GM19351 (cell line): ENCODE results near the gene RFX6.

Experiments used
- ATAC-seq: cut with Tn5 transposase; IDR thresholded peaks from one replicate; pipeline ENCODE4 v1.9.1; 2021; ENCODE audit warnings: mild to moderate bottlenecking, moderate library complexity; ENCODE audit not compliant: unreplicated experiment

RFX6 gene

DNA sequence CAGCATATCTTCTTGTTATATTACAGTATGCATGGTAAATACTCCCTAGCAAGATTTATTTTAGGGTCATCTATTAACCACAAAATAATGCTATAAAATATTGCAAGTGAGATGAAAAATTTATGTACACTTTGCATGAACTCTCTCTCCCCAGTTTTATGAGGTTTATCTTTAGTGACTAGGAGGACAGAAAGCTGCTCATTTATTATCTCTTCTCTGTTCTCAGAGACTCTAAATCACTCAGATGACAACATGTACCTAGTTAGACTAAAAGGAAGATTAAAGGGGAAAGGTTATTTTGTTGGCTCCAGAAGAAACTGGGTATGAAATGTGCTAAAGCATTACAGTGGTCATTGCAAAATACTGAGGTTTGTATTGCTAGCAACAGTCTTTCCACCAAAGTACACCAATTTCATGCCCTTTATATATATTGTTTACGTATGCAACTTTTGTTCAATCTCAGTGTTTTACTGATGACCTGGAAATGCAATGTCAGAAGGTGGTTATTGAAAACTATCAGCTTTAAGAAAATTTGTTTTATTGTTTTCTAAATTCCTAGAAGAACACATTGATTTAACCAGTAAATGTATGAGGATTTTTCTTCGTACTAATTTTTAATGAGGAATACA lies 11.8 kb downstream of the RFX6 start:
- ATAC-seq, result no peak

DNA sequence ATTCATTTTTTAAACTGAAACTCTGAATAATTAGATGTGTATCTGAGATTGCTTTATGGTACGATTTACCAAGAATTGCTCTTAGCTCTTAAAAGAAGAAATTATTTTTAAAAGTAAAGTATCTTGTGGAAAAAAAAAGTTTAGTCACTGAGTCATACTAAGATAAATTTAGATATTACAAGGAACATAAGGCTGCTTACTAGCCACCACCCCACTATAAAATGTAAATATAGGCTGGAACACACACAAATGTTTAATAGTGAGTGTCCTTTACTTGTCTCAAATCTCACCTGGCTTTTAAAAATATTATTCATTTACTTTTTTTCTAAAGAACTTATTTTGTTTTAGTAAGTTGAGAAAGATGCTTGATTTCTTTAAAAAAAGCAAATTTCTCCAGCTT lies 17.6 kb downstream of the RFX6 start:
- no peak for ATAC-seq

DNA sequence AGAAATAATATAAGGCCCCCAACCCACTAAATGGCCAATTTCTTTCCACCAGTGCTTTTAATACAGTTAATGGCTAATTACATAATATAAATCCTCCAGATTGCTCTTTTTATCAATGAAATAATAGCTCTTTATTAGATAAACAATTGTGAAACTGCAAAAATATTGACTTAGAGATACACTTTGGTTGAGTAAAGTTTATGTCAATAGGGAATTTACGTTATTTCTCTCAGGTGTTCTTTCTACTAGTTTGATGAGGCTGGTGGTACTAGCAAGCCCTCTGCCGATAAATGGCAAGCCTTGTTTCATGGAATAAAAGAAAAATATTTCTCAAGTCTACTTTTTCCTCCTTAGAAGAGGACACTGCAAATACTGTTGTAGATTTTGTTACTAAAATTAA lies 18.9 kb downstream of the RFX6 start:
- no peak for ATAC-seq

DNA sequence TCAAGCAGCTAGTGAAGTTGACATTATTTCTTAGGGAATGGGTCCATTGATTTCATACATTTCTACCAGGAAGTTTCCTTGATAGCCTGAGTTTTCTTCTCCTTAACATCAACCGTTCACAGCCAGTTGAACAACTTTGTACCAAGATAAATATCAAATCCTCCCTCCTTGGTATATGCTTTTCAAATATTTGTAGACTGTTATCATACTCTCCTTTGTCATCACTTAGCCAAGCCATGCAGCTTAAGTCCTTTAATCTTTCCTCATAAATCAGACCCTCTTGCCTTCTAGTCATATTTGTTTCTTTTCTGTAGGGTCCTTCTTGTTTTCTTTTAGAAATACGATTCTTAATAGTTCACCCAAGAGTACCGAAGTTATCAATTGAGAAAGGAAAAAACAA lies 25.6 kb downstream of the RFX6 start:
- ATAC-seq, result no peak

DNA sequence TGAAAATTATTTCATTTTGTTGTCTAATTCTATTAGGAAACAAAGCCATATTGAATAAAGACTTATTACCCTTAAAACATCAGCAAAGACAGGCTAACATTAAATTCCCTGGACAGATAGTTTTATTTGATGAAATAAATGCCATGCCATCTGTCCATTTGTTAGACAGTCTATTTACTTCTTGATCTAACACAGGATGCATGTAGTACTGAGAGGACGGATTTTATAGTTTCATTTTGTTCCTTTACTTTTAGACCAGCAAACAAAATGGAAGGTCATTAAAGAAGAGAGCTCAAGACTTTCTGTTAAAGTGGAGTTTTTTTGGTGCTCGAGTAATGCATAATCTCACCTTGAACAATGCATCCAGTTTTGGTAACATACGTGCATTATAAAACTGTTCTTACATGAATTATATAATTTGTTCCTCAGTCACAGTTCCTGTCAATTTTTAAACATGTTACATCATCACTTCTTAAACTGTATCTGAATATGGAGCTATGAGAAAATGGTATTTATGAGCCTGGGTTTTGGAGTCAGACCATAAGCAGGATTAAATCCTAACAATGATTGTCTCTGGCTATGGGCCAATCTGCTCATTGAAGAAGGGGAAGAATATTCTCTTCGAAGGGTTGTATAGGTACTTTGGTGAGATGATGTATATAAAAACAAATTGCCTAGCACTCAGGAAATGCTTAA lies 46.0 kb downstream of the RFX6 start:
- ATAC-seq, result no peak

DNA sequence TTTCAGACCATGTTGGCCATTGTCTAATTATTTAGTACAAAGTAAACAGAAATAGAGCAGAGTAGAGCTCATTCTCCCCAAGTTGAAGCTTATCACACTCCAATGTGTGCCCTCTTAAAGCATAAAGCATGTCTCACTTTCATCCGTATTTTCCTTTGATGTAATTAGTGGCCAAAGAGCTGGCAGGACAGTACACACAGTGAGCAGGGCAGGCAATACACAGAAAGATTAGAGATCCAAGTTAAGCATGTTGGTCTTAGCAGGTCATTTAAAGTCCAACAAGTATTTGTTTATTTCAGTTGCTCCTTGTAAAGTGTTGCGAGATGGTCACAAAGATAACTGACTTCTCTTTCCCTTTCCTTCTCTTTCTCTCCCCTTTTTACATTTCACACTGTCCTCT lies 47.2 kb downstream of the RFX6 start:
- ATAC-seq, result no peak

DNA sequence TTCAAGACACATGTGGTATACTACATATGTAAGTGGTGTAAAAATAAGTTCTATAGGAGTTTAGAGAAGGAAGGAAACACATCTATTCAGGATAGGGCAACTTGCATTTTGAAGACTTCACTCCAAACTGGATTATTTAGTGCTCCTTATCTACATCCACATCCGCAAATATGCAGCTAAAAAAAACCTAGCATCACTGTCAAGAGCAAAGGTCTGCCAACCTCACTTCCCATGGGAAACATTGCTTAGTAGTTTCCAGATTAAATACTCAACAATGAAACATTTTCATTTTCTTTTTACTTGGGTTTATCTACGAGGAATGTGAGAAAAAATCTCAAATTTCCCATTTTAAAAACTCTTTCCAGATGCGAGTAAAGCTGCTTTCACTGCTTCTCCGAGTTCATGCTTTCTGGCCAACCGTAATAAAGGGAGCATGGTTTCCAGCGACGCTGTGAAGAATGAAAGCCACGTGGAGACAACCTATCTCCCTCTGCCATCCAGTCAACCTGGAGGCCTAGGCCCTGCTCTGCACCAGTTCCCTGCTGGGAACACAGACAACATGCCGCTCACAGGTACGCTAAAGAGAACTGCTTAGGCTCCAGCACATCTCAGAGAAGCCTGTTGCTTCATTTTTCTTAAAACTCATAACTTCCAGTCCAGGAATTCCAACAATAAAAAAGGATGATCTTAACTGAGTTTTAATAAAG lies 48.2 kb downstream of the RFX6 start:
- no peak for ATAC-seq

DNA sequence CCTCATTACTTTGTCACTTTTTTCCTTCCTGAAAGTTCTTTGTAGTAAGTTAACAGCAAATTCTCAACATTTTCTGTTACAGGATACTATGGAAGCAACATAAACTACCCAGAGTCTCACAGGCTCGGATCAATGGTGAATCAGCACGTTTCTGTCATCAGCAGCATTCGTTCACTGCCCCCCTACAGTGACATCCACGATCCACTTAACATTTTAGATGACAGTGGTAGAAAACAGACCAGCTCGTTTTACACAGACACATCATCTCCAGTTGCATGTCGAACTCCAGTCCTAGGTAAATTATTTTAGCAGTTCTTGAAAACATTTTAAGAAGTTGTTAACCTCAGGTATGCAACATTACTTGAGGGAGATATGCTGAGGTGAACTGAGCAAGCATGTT lies 51.6 kb downstream of the RFX6 start:
- ATAC-seq, result no peak

DNA sequence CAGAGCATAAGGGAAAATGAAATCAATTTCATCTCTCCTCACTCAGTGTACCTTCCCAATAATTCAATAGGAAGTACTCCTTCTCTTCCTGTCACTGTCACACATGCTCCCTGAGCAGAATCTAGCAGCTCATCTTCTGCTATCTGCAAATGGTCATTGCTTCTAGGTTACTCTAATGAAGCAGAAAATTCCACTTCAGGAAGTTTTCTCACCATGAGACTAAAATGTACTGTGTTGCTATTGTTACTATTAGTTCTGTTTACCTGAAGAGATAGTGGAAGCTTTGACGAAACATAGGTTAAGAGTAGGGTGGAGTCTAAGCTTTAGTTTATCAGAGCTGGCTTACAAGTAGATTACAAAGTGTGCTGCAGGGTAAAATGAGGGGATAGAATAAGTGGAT lies 52.8 kb downstream of the RFX6 start:
- no peak for ATAC-seq

DNA sequence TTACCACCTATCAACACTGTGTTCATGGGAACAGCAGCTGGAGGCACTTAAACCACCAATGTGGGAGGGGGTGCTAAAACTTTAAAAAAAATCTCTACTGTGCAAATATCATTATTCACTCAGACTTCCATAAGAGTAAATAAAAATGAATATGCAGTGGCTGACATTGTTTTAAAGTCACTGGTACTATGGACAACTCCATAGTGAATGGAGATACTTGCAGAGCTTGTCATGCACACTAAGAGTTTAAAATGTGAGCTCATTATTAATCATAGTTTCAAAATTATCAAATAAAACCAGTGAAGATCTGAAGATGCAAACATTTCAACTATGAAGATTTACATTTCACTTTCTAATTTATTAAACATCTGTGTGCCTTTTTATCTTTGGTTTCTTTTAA lies 54.4 kb downstream of the RFX6 start:
- no peak for ATAC-seq

DNA sequence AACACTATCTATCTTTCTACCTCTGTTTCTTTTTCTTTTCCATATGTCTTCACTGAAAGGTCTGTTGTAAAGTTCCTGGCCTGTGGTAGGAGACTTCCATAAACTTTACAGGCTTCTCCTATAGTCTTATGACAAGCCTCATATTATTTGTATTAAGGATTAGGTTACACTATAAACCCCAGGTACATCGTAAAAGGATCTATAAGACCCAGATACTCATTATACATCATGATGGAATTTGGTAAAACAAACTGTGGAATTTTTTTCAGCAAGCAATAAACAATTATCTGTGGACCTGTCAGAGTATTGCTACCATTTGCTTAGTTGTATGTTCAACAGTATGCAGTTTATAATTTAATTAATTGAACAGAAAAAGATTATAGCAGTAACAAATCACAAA lies 55.5 kb downstream of the RFX6 start:
- no peak for ATAC-seq

DNA sequence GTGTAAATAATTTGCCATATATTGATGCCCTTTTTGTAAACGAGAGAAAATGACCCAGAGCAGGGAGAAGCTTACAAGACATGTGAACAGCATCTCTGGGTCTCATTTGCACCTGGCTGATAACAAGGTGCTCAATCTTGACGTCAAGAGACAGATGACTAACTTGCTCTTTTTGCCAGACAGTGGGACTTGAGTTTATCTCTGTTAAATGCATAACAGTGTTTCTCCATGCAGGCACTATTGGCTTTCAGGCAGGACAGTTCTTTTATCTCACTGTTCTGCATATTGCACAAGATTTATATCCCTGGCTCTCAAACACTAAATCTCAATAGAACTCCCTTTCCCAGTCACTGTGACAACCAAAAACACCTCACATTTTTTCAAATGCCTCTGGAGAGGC lies 56.4 kb downstream of the RFX6 start:
- ATAC-seq, result no peak

DNA sequence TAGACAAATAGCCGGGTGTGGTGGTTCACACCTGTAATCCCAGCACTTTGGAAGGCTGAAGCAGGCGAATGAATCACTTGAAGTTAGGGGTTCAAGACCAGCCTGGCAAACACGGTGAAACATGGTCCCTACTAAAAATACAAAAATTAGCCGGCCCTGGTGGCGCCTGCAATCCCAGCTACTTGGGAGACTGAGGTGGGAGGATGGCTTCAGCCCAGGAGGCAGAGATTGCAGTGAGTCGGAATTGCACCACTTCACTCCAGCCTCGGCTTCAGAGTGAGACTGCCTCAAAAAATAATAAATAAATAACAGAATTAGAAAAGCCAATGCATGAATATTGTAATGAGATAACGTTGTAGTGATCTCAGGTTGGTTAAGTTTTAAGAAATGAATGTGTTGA lies 61.3 kb downstream of the RFX6 start:
- no peak for ATAC-seq

DNA sequence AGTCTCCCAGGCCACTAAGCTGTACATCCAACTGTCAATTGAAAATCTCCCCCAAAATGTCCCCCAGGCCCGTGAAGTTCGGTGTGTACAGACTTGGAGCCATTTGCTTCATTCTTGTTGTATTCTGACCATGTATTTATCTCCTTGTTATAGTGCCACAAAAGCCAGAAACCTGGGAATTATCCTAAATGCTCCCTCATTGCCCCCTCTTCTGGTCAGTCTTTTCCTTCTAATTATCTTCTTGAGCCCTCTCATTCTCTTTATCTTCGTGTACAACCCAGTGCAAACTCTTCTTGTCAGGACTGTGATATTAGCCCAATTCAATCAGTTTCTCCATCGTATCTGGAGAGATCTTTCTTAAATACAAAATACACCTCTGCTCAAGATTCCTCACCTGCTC lies 64.7 kb downstream of the RFX6 start:
- ATAC-seq, result no peak

DNA sequence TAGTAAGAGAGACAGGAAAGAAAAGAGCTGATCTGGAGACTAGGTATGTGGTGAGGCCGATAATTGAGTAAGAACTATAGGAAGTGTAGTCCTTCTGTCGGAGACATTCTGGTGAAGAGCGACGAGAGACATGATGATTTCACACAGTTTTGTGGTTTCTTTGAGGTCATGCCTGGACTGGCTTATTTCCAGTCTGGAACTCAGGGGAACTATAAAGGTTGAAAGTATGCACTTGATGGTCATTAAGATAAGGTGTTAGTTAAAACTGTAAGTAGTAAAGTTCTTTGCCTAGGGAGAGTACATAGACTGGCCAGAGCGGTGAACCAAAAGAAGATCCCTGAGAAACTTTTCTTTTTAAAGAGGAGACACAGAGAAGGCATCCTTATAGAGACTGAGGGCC lies 68.8 kb downstream of the RFX6 start:
- ATAC-seq, result no peak

DNA sequence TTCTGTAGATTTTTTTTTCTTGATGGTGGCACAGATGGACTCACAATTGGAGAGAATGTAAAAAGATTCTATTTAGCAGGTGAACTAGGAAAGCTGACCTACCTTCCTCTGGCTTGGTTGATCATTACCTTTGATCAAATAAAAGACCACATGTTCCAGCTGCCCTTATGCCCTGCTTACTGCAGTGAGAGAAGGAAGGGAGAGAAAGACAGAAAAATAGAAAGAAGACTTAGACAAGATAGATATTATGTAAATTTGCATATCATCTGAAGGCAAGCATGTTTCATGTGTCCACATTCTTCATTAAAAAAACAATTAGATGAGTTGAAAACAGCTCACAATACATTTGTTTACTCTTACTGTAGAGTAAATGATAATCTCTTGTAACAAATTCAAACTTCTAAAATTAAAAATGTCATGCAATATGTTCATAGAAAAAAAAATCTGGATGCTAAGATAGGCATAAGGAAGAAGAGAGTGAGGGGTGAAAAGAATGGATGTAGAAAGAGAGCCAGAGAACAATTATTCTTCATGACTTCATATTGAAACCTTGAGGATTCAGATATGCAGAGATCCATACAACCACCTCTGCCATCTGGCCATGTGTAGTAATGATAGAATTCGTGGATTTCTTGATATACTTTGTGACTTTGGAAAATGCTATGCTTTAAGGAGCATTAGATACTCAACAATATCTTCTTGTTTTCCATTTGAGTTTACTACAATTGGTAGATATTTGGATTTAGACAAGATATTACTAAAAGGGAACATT lies 71.7 kb downstream of the RFX6 start:
- no peak for ATAC-seq

DNA sequence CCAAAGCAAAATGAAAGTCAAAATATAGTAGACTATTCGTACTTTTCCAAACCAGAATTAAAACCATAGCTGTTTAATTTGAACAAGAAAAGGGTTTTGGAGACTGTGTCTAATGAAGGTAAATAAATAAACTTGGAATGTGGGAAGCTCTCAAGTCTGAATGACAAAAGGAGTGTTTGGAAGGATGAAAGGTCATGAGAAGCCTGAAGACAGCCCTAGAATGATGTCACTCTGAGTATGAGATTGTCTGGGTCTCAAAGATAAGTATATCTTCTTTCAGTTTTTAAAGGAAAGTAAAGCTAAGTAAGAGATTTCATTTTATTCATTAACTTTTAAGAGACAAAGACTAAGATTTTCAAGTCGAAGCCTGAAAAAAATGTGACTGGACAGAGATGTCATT lies 72.9 kb downstream of the RFX6 start:
- no peak for ATAC-seq

DNA sequence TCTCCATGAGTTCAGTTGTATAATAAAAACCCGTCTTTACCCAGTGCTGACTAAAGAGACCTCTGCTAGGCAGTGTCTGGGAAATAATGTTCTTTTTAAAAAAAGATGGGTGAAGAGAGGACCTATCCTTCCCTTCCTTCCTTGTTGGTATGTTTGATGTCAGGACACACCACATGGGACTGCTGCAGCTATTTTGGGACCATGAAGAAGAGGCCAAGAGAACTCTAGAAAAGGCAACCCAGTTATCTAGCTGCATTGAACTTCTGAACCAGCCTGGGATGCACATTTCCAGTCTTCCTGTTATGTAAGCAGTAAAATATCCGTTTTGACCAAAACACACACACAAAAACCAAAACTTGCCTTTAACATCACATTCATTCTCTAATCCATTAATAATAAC lies 77.3 kb downstream of the RFX6 start:
- ATAC-seq, result no peak

DNA sequence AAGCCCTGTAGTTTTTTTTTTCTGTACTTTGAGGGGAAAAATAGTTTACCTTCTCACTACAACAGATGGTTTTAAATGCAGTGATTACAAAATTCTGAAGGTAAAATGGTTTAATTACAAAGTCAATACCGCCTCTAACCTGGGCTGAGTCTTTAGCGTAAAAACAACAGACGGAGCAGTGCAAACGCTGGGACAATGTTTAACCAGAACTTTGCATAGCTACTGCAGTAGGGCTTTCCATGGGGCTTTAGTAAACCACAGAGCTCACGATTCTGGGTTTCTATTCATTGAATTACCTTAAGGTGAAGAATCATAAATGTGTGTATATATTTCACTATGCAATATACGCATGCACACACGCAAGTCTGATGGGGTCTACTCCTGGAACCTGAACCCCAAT lies 77.9 kb downstream of the RFX6 start:
- no peak for ATAC-seq

DNA sequence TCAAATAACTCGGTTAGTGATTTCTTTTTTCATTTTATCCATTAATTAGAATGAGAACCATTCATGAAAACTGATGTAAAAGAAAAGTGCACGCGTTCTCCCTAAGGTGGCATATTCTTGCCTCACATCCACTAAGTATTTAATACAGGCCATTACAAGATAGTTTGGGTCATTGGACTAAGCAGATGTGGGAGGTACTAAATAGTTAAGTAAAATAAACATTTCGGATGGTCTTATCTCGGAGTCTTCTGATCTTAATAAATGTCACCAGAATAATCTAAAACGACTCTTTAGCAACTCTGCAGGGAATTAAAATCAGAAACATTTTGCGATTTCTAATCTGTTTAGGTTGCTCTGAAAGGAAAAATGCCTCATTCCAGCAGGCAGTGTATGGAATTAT lies 78.7 kb downstream of the RFX6 start:
- ATAC-seq, result no peak

DNA sequence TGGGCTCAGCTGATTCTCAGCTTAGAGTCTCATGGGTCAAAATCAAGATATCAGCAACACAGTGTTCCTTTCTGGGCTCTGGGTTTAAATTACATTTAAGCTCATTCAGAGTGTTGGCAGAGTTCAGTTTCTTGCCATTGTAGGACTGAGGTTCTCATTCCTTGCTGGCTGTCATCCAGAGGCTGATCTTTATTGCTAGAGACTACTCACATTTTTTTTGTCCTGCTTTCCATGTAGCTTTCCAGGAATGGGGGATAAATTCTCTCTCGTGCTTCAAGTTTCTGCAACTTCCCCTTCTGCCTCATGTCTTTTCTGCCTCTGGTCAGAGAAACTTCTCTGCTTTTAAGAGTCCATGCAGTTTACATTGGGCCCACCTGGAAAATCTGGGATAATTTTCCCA lies 86.9 kb downstream of the RFX6 start:
- ATAC-seq, result no peak
